Stimulated activated CD4-positive, alpha-beta T cell treated with anti-CD3 and anti-CD28 coated beads, TNF-alpha, amount 100 ng/mL, for 1 hour (primary cell): ENCODE data around the gene NDUFB7.
"Not testable (repeated sequence)": the region's sequence is repeated elsewhere in the genome, so short reads cannot be mapped to it uniquely, and the experiment has no call there.

ENCODE experiments used
- DNase-seq, 3 donors: peaks; one replicate each; pipeline ENCODE4 v3.0.0-alpha.2; 2020; ENCODE audit warnings: low read depth in 3 of 3, low spot score in 1 of 3

Gene NDUFB7

DNA sequence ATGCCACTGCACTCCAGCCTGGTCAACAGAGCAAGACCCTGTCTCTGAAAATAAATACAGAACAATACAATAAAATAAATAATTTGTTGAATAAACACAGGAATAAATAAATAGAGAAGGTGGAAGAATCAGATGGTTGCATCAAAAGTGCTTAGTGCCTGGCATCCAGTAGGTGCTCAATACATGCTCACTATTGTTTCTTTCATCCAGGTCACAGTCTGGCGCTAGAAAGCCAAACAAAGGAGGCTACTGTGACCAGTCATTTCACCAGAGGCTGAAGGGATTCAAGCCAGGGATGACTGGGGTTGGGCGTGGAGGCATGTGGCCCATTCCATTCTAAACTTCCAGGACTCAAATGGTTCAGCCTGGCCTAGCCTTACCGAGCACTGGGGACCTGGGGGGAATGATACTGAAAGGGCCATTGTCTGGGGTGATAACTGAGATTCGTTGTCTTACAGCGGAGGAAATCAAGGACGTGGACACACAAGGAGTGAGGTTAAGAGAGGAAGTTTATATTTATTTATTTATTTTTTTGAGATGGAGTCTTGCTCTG is 3.6 kb upstream of the NDUFB7 start:
- no peak for DNase-seq

DNA sequence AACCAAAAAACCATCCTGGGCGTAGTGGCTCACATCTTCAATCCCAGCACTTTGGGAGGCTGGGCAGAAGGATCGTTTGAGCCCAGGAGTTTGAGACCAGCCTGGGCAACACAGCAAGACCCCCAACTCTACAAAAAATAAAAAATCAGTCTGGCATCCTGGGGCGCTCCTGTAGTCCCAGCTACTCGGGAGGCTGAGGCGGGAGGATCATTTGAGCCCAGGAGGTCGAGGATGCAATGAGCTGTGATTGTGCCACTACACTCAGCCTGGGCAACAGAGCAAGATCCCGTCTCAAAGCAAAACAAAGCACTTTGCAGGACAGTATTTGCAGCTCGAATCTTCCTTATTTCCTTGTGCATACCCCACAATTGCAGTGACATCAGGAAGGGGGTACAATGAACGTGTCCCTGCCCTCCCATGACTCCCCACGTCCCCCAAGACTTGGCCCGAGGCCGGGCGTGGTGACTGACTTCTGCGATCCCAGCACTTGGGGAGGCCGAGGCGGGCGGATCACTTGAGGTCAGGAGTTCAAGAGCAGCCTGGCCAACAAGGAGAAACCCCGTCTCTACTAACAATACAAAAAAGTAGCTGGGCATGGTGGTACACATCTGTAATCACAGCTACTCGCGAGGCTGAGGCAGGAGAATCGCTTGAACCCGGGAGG is 870 bp downstream of the NDUFB7 start:
- no peak for DNase-seq

DNA sequence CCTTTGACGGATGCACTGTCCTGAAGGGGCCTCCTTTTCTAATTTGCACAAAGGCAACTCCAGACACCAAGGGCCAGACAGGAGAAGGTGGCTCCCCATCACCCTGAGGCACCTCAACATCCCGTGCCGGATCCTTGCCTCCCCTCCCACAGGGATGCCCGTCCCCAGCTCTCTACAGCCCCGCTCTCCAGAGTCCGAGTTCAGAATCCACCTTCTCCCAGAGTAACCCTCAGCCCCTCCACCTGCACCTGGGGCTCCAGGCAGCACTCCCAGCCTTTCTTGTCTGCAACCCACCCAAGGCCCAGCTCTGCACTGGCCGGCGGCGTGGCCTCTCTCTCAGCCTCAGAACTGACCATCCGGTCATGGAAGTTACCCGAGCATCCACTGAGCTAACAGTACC is 4.8 kb downstream of the NDUFB7 start:
- DNase-seq, result no peak

DNA sequence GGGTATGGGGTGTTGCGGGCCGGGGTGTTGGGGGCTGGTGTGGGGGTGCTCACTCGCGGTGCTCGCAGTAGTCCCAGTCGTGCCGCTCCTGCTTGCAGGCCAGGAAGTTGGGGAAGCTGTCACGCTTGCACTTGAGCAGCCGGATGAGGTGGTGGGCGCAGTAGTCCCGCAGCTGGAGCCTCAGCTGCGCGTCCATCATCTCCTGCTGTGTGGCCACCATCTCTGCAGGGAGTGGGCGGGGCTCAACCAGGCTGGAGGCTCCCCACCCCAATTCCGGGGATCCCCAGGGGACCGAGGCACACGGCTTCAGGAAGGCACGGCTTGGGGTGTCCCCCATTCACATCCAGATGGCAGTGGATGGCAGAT is 5.2 kb downstream of the NDUFB7 start:
- DNase-seq, result no peak

DNA sequence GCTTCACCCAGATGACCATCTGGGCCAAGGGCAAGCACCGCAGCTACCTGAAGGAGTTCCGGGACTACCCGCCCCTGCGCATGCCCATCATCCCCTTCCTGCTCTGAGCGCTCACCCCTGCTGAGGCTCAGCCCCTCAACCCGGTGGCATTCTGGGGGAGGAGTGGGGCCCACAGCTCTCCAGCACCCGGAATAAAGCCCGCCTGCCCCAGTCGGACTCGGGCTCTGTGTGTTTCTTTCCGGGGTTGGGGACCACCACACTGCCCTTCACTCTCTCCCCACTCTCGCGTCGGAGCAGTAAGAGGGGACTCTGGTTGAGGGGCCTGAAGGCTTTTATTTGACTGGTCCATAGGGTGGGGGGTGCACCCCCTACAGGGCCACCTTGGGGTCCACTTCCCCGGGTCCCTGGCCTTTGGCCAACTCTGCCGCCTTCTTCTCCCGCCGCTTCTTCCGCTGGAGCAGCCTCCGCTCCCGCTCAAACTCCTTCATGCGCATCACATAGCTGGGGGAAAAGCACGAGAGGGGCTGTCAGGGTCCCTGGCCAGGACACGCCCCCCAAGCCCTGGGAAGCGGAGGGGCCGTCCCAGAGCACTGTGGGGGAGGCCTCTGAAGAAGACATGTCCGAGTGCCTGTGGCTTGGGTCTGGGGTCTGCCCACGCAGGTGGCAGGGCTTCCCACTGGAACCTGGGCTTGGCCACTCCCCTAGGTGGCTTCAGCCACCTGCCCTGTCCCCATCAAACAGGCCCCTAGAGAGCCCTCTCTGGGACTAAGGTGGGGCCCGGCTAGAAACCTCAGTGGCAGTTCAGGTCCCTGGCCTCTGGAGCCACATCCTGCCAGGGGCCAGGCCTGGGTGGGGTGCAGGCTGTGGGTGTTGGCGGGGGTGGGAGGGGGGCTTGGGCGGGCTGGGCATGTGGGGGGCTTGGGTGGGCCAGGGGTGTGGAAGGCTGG is 5.8 kb downstream of the NDUFB7 start:
- DNase-seq, result no peak

DNA sequence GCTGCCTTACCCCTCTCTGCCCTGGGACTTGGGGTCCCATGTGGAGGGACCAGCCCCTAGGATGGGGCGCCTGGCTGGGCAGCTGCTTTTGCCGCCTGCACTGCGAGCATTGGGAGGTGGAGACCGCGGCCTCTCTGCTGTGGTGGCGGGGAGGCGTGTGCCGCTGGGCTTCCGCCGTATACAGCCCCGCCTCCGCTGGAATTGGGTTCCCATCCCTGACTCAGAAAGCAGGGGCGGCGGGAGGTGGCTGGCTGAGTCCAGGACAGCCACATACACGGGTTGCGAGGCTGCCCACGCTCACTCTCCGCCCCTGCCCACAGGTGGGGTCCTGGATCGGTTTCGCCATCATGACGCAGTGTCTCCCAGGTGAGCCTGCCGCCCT is 6.6 kb downstream of the NDUFB7 start:
- no peak for DNase-seq

DNA sequence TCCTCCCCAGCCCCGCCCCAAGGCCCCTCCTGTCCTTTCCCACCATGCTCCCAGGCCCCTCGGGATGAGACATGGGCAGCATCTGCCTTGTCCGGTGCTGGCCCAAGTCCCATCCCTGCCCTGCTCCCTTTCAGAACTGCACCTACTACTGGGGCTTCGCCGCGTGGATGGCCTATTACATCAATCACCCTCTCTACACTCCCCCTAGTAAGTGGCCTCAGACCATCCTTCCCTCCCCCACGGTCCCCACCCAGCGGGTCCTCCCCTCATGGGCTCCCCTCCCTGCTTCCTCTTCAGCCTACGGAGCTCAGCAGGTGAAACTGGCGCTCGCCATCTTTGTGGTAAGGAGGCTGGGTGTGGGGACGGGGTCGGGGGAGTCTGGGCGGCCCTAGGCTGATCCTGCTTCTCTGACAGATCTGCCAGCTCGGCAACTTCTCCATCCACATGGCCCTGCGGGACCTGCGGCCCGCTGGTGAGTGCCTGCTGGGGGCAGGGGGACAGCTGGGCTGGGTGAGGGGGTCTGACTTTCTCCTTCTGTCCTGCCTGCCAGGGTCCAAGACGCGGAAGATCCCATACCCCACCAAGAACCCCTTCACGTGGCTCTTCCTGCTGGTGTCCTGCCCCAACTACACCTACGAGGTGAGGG is 7.1 kb downstream of the NDUFB7 start:
- DNase-seq, result not testable (repeated sequence)

DNA sequence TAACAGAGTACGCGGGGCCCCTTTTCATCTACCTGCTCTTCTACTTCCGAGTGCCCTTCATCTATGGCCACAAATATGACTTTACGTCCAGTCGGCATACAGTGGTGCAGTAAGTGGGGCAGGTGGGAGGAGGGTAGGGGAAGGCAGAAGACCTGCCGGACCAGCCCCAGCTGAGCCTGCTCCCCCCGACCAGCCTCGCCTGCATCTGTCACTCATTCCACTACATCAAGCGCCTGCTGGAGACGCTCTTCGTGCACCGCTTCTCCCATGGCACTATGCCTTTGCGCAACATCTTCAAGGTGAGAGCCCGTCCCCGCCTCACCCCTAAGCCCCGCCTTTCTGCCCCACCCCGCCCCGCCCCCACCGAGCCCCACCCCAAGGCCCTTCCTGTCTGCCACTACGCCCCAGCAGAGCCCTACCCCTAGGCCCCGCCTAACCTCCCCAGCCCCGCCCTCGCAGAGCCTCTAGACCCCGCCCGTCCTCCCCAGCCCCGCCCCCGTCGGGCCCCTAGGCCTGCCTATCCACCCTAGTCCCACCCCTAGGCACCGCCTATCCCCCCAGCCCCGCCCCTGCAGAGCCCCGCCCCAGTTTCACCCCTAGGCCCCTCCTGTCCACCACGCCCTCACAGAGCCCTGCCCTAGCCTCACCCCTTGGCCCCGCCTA is 7.7 kb downstream of the NDUFB7 start:
- peak in 1 of 3 donors; percentile 37 for DNase-seq

DNA sequence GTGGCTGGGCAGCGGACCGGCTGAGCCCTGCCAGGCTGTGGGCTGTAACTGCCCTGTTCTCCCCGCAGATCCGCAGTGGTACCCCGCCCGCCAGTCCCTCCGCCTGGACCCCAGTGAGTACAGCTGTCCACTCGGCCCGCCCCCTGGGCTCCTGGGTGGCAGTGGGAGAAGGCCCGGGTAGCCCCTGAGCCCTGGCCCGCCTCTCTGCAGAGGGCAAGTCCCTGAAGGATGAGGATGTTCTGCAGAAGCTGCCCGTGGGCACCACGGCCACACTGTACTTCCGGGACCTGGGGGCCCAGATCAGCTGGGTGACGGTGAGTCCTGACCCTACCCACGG is 8.3 kb downstream of the NDUFB7 start:
- no peak for DNase-seq

DNA sequence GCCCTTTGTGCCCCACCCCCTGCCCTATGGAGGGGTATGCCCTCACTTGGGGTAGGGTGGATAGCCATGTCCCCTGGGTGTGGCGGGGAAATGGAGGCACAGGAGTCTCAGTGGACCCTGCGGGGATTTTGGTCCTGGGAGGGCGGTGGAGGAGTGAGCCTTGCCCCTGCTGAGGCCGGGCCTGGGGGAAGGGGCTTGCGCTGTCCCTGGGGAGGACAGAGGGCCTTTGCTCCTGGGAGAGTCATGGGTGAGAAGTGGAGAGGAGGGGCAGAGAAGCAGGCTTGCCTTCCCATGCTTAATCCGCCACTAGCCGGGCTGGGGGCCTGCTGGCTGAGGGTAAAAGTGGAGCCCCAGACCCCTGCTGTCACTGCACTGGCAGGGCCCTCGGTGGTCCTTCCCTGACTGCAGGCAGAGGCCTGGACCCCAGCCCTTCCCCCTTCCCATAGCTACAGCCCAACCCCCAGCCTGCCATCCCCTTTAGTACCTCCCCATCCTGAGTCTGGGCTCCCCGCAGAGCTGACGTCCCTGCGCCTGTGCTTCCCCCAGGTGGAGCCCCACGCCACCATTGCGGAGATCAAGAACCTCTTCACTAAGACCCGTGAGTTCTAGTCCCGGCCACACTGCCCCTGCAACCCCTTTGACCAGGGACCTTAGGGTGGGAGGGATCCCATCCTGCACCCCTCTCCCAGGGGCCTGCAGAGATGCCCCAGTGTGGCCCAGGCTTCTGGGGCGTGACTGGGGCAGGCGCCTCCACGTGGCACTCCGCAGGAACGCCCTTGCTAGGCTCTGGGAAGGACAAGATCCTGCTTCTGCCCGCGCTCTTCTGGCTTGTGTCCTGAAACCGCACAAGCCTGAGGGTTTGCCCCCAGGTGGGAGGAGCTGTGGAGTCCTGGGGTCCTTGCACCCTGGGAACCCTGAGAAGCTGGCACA is 8.9 kb downstream of the NDUFB7 start:
- no peak for DNase-seq

DNA sequence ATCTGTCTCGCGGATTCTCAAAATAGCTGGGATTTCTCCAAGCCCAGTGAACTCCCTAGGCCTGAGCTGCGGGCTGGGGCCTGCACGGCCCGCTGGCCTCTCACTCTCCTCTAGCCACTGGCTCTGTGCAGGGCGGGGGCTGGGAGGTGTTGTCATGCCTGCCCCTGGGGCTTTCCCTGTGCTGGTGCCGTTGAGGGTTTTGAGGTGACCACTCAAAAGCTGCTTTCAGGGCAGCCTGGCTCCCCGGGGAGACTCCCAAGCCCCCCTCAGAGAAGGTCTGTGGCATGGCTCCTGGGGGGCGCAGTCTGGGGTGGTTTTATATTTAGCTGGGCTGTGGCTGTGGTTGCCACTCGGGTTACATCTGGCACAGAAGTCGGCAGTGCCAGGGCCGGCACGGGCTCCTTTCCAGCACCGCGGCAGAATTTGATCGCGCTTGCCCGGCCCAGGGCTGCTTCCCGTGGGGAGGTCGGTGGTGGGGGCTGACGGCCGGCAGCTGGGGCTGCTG is 10.0 kb downstream of the NDUFB7 start:
- no peak for DNase-seq

DNA sequence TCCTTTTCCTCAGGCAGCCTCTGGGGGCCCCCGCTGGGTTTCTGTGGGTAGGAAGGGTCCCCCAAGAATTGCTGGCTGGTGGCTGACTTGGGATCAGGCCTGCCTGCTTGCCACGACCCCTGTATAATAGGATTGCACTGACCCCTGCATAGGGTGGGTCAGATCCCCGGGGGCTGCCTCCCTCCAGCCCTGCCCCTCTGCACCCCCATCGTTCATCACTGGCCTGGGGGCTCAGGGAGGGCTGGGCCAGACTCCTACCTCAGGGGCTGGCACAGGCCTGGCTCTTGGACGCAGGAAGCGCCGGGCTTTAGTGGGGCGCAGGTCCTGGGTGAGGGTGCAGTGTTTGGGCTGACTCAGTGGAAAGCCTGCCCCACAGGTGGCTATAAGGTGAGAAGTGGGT is 10.6 kb downstream of the NDUFB7 start:
- no peak for DNase-seq

DNA sequence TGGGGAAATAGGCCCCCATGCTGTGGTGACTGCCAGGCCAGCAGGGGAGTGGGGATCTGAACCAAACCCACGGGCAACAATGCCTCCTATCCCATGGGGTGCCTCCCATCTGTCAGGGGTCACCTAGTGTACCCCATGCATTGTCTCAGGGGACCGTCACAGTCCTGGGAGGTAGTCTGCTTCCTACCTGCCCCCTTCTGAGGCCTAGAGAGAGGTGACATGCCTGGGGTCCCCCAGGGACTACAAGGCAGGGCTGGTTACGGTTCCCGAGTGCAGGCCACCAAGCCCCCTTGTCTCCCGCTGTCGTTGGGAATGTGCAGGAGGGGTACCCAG is 11.1 kb downstream of the NDUFB7 start:
- DNase-seq, result no peak

DNA sequence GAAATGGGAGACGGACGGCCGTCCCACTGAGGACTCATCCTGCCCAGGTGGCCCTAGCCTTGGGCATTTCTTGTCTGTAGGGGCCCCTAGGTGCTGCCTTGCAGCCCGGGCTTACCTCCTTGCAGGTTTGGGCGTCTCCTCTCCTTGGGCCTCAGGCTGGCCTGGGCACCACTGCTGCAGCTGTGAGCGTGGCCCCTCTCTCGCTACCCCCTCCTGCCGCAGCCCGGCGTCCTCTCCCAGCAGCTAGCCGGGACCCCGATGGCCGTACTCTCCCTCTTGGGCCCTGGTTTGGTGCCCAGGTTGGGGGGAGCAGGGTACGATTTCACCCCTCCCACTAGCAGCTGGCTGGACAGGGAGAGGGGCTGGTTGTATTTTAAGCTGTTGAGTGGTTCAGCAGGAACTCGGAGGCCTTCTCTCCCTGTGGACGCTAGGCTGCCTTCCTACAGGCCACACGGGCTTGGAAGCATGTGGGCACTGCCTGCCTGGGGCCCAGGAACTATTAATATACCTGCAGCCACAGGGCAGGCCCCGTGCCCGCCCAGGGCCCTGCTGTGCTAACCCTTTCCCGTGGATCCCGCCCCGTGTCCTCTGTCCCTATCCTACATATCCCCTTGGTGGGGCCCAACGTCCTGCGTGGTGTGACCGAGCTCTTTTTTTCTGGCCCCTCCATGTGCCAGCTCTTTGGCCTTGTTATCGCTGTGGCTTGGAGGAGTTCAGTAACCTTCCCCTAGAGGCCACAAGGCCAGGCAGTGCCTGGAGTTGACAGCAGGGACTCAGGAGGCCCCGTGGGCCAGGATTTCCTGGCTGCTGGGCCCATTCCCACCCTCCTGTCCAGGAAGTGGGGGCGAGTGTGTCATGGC is 11.7 kb downstream of the NDUFB7 start:
- DNase-seq, result no peak

DNA sequence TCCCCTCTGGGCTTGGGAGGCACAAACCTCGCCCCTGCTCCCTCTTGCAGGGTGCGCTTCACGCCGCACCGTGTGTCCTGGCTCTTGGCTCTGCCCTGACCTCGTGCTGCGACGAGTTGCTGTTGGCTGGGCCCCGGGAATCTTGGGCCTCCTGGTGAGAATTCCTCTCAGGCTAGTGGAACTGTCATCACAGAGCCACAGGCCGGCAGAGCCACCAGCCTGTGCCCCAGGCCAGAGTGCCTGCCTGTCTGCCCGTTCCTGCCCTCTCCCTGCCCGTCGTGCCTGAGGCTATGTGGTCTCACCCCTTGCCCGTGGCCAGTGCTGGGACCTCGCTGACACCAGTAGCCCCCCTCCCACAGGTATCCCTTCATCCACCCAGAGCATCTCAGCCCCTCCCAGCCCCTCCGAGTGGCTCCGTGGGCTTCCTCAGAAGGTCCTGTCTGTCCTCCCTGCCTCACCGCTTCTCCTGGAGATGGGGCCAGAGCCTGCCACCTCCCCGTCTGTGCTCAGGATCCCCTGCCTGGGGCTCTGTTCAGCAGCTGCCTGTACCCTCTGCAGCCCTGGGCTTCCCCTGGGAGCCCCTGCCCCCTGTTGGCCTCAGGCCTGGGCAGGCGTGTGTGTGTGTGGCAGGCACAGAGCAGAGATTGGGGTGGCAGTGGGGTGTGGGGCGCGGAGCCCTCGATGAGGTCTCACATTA is 13.3 kb downstream of the NDUFB7 start:
- DNase-seq, result no peak

DNA sequence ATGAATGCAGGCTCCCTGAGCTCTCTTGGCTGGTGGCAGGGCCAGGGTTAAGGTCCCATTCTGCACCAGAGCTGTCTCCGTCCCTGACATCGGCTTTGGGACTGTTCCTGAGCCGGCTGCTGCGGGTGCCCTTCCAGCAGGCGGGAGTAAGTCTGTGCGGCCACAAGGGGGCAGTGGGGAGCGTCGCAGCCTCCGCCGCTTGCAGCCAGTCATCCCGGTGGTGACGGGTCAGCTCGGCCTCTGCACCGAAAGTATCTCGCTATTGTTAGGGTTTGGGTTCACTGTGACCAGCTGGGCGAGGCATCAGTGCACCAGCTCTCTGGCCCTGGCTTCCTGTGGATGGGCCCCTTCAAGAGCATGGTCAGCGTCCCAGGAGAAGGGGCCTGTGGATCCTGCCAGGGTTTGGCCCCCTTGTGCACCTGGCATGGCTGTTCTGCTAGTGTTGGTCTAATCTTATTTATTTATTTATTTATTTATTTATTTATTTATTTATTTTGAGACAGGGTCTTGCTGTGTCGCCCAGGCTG is 15.1 kb downstream of the NDUFB7 start:
- DNase-seq, result peak; percentile 21 to 68 (median 43)

DNA sequence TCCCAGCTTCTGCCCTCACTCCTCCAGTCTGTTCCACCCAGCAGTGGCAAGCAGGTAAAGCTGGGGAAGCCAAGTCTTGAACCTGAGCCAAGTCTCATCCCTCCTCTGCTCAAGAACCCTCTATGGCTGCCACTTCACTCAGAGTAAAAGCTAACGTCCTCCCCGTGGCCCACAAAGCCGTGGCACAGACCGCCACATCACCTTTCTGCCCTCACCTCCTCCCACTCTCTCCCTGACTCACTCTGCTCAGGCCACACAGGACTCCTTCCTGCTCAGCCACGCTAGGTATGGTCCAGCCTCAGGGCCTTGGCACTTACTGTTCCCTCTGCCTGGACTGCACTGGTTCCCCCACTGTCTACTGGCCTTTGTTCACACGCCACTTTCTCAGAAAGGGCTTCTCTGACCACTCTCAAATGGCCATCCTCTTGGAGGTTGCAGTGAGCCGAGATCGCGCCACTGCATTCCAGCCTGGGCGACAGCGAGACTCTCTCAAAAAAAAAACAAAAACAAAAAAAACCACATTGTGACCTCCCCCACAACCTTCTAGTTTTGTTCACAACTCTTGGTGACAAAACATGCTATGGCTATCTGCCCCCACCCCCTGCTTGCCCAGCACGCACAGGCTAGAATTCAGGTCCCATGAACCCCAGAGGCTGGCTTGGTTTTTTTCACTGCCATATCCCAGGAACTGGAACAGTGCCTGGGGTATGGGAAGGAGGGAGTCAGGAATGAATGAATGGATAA is 15.8 kb downstream of the NDUFB7 start:
- no peak for DNase-seq

DNA sequence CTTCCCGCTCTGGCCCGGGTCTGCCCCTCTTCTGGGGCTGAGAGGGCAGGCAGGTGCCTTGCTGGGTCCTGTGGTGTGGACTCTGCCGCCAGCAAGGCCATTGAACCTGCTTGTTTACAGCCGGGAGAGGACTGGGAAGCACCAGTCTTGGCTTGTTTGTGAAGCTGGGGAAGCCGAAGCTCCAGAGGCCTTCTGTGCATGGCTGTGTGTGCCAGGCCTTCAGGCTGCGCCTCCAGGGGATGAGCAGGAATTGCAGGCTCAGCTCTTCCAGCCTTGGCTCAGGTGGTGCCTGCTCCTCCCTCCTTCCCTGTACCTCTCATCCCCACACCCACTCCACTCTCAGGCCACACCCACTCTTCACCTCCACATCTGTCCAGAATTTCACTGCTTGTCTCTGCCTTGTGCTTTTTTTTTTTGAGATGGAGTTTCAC is 17.5 kb downstream of the NDUFB7 start:
- no peak for DNase-seq
